Right lobe of liver (tissue), 4 donors: Measurements from ENCODE around the gene TYMS.

Source experiments
- POLR2A ChIP-seq: fragments of 450-650 bp; IDR thresholded peaks from one replicate; pipeline ENCODE4 v1.6.1; 2017; ENCODE audit warnings: antibody characterized with exemption, mild to moderate bottlenecking
- TF ChIP-seq, protein P1 (sequence below), 4 donors: fragments of 200-600 bp in 3 of 4; fragments of 450-650 bp in 1 of 4; IDR thresholded peaks; one replicate each; pipeline versions ENCODE4 v1.5.1 to v1.8.0; 2016 to 2022; ENCODE audit warnings: antibody characterized with exemption in 4 of 4, mild to moderate bottlenecking in 2 of 4
- donor health status: DM: no; HTN: no; CAD: no.
- donor health status: DM: no; HTN: no; CAD: no.
- donor health status: DM: no; HTN: yes; CAD: no.

DNA sequence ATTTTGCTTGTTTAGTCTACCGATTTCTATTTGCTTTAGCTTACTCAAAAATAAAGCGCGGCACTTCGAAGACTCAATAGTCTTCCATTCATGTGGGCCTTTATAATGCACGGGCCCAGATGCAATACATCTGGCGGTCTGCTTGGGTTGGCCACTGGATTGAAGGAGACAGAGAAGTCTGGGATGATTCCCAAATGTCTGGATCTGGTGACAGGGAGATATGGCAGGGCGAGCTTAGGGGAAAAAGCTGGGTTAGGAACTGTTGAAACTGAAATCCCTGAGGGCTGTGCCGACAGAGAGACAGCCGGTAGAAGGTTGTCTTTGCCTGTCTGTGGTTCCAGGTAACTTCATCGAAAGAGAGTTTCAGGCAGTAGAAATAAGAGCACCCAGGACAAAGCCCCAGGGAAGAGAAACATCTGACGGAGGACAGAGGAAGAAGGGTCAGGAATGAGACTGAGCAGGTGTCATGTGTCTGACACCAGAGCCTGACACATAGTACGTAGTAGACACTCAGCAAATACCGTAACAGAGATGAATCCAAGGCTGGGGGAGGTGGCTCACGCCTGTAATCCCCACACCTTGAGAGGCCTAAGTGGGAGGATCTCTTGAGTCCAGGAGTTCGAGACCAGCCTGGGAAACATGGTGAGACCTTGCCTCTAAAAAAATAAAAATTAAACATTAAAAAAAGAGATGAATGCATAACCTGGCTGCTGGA, 47.1 kb upstream of the TYMS start:
- TF ChIP-seq, protein P1, sequence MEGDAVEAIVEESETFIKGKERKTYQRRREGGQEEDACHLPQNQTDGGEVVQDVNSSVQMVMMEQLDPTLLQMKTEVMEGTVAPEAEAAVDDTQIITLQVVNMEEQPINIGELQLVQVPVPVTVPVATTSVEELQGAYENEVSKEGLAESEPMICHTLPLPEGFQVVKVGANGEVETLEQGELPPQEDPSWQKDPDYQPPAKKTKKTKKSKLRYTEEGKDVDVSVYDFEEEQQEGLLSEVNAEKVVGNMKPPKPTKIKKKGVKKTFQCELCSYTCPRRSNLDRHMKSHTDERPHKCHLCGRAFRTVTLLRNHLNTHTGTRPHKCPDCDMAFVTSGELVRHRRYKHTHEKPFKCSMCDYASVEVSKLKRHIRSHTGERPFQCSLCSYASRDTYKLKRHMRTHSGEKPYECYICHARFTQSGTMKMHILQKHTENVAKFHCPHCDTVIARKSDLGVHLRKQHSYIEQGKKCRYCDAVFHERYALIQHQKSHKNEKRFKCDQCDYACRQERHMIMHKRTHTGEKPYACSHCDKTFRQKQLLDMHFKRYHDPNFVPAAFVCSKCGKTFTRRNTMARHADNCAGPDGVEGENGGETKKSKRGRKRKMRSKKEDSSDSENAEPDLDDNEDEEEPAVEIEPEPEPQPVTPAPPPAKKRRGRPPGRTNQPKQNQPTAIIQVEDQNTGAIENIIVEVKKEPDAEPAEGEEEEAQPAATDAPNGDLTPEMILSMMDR (IDR thresholded peaks at IDR 0.05), result no peak
- TF ChIP-seq POLR2A, result no peak
